Mesendoderm (in vitro differentiated cells): ENCODE results near the gene CAPZB.

Experiments used
- DNase-seq: peaks from one replicate; pipeline ENCODE4 v3.0.0; 2013
- H2AK5ac ChIP-seq: 2 replicates; pipeline ENCODE4 v1.6.1; 2013; ENCODE audit warnings: low read length, inconsistent platforms
- H2BK120ac ChIP-seq: 2 replicates; pipeline ENCODE4 v1.6.1; 2013; ENCODE audit warnings: low read depth, mild to moderate bottlenecking, low read length, moderate library complexity, mixed read lengths
- H2BK15ac ChIP-seq: replicated peaks from 2 replicates; pipeline ENCODE4 v1.6.1; 2013; ENCODE audit warnings: low read depth, mild to moderate bottlenecking, moderate library complexity
- H2BK5ac ChIP-seq: 2 replicates; pipeline ENCODE4 v1.6.1; 2013; ENCODE audit warnings: low read length, inconsistent platforms
- H3K18ac ChIP-seq: 2 replicates; pipeline ENCODE4 v1.6.1; 2013; ENCODE audit warnings: mild to moderate bottlenecking, low read length, mixed read lengths
- H3K23ac ChIP-seq: one replicate; pipeline ENCODE4 v1.6.1; 2013; ENCODE audit warnings: low read length
- H3K27ac ChIP-seq: 2 replicates; pipeline ENCODE4 v1.5.1; 2013; ENCODE audit warnings: low read depth, mild to moderate bottlenecking, inconsistent platforms, low read length, moderate library complexity
- H3K27me3 ChIP-seq: 2 replicates; pipeline ENCODE4 v1.6.1; 2013; ENCODE audit warnings: low read length, control low read depth, mild to moderate bottlenecking, inconsistent platforms; ENCODE audit not compliant: insufficient read depth, poor library complexity
- H3K36me3 ChIP-seq: 2 replicates; pipeline ENCODE4 v1.6.1; 2013; ENCODE audit warnings: low read length, inconsistent platforms; ENCODE audit not compliant: control insufficient read depth, insufficient read depth
- H3K4ac ChIP-seq: one replicate; pipeline ENCODE4 v1.6.1; 2013; ENCODE audit warnings: low read depth, mild to moderate bottlenecking, low read length, moderate library complexity
- H3K4me1 ChIP-seq: 2 replicates; pipeline ENCODE4 v1.6.1; 2013; ENCODE audit warnings: low read depth, low read length, inconsistent platforms; ENCODE audit not compliant: control insufficient read depth
- H3K4me2 ChIP-seq: 2 replicates; pipeline ENCODE4 v1.6.1; 2013; ENCODE audit warnings: low read length
- H3K4me3 ChIP-seq: 2 replicates; pipeline ENCODE4 v1.5.1; 2013; ENCODE audit warnings: mild to moderate bottlenecking, low read length
- H3K56ac ChIP-seq: one replicate; pipeline ENCODE4 v1.6.1; 2013; ENCODE audit warnings: low read length
- H3K79me1 ChIP-seq: 2 replicates; pipeline ENCODE4 v1.6.1; 2013; ENCODE audit warnings: low read length, inconsistent platforms
- H3K79me2 ChIP-seq: 2 replicates; pipeline ENCODE4 v1.6.1; 2013; ENCODE audit warnings: mild to moderate bottlenecking, low read length; ENCODE audit not compliant: control insufficient read depth, insufficient read depth
- H3K9ac ChIP-seq: 2 replicates; pipeline ENCODE4 v1.6.1; 2013; ENCODE audit warnings: low read length, inconsistent platforms
- H4K5ac ChIP-seq: one replicate; pipeline ENCODE4 v1.6.1; 2013; ENCODE audit warnings: low read length
- H4K8ac ChIP-seq: one replicate; pipeline ENCODE4 v1.6.1; 2013; ENCODE audit warnings: low read depth, mild to moderate bottlenecking, control low read depth, low read length, moderate library complexity
- WGBS: extraction: QIAGEN DNeasy Blood & Tissue Kit; methylation state at CpG from one replicate; pipeline ENCODE4 v1.1.7; 2013; ENCODE audit warnings: low lambda C conversion rate, missing lambda C conversion rate; ENCODE audit not compliant: insufficient coverage; ENCODE audit errors: extremely low coverage; 5-methylcytosine and 5-hydroxymethylcytosine counted together

The CAPZB gene

GRCh38 chr1:19397217-19397945 lies 88.0 kb downstream of the CAPZB start:
- Histone ChIP-seq H3K4me1 (peaks cover 3% of the 10 kb centered on the region), H3K4me2 (no peak overlapping the region), H3K27ac (no peak overlapping the region), H3K18ac (no peak overlapping the region), H3K27me3 (no peaks in the 10 kb centered on the region), H3K4ac (no peak overlapping the region), H3K79me1 (peaks cover 40% of the 10 kb centered on the region), H3K9ac (no peak overlapping the region), H3K23ac (no peak overlapping the region), H2BK5ac (no peak overlapping the region), H4K8ac (no peak overlapping the region), H4K5ac (no peak overlapping the region), H2BK120ac (no peak overlapping the region), H2BK15ac (no peak overlapping the region), H2AK5ac (no peak overlapping the region), H3K36me3 (no peaks in the 10 kb centered on the region), H3K56ac (no peak overlapping the region), H3K4me3 (no peak overlapping the region), H3K79me2 (peaks cover 39% of the 10 kb centered on the region)
- DNase-seq = no peak
- WGBS = no CpG with 5 or more reads among the region's 13 CpGs

GRCh38 chr1:19396280-19396679 lies 89.1 kb downstream of the CAPZB start:
- Histone ChIP-seq H3K4ac (no peak overlapping the region), H3K79me2 (peaks cover 39% of the 10 kb centered on the region), H3K56ac (no peak overlapping the region), H4K8ac (no peak overlapping the region), H3K4me2 (no peak overlapping the region), H3K23ac (no peak overlapping the region), H3K36me3 (no peaks in the 10 kb centered on the region), H3K79me1 (peaks cover 42% of the 10 kb centered on the region), H2AK5ac (no peak overlapping the region), H2BK15ac (no peak overlapping the region), H4K5ac (no peak overlapping the region), H3K18ac (no peak overlapping the region), H3K27ac (peak overlapping the region; percentile 13), H3K4me3 (no peak overlapping the region), H3K9ac (no peak overlapping the region), H3K27me3 (no peaks in the 10 kb centered on the region), H3K4me1 (no peaks in the 10 kb centered on the region), H2BK5ac (no peak overlapping the region), H2BK120ac (no peak overlapping the region)
- no CpG with 5 or more reads among the region's 13 CpGs for WGBS
- no peak for DNase-seq

- H3K27ac ChIP-seq = peak overlapping the region; percentile 38
- DNase-seq = peak; percentile 60
Observed at GRCh38 chr1:19395678-19396192, 89.6 kb downstream of the CAPZB start.

GRCh38 chr1:19393046-19393445 lies 92.3 kb downstream of the CAPZB start:
- H4K8ac ChIP-seq = no peak overlapping the region

More at GRCh38 chr1:19395678-19396192, 89.6 kb downstream of the CAPZB start:
- Histone ChIP-seq H3K18ac (no peak overlapping the region), H3K4me3 (no peak overlapping the region), H2BK120ac (no peak overlapping the region), H3K23ac (no peak overlapping the region), H4K8ac (no peak overlapping the region), H3K79me2 (peaks cover 41% of the 10 kb centered on the region), H3K9ac (no peak overlapping the region), H2AK5ac (no peak overlapping the region), H3K56ac (no peak overlapping the region), H3K36me3 (no peaks in the 10 kb centered on the region), H3K4me2 (no peak overlapping the region), H2BK5ac (no peak overlapping the region), H2BK15ac (no peak overlapping the region), H3K4ac (no peak overlapping the region), H3K79me1 (peaks cover 43% of the 10 kb centered on the region), H3K27me3 (no peaks in the 10 kb centered on the region), H3K4me1 (no peaks in the 10 kb centered on the region), H4K5ac (no peak overlapping the region)
- WGBS = no CpG with 5 or more reads among the region's 16 CpGs

GRCh38 chr1:19392221-19392620 lies 93.1 kb downstream of the CAPZB start:
- Histone ChIP-seq H3K4me3 (no peak overlapping the region), H3K79me2 (peaks cover 41% of the 10 kb centered on the region), H3K4ac (no peak overlapping the region), H2BK120ac (no peak overlapping the region), H3K56ac (no peak overlapping the region), H2AK5ac (no peak overlapping the region), H2BK5ac (no peak overlapping the region), H3K9ac (no peak overlapping the region), H3K4me1 (no peaks in the 10 kb centered on the region), H3K27me3 (no peaks in the 10 kb centered on the region), H3K79me1 (peaks cover 54% of the 10 kb centered on the region), H3K36me3 (no peaks in the 10 kb centered on the region), H4K5ac (no peak overlapping the region), H4K8ac (no peak overlapping the region), H3K23ac (no peak overlapping the region), H3K27ac (no peak overlapping the region), H2BK15ac (no peak overlapping the region), H3K4me2 (no peak overlapping the region), H3K18ac (no peak overlapping the region)
- WGBS = no CpG with 5 or more reads among the region's 9 CpGs
- no peak for DNase-seq

More at GRCh38 chr1:19393046-19393445, 92.3 kb downstream of the CAPZB start:
- Histone ChIP-seq H3K9ac (no peak overlapping the region), H2BK120ac (no peak overlapping the region), H3K27me3 (no peaks in the 10 kb centered on the region), H3K4me3 (no peak overlapping the region), H3K4me1 (no peaks in the 10 kb centered on the region), H4K5ac (no peak overlapping the region), H3K27ac (no peak overlapping the region), H2BK15ac (no peak overlapping the region), H2BK5ac (no peak overlapping the region), H3K4ac (no peak overlapping the region), H3K36me3 (no peaks in the 10 kb centered on the region), H3K23ac (no peak overlapping the region), H2AK5ac (no peak overlapping the region), H3K79me1 (peaks cover 54% of the 10 kb centered on the region), H3K4me2 (no peak overlapping the region), H3K18ac (no peak overlapping the region), H3K56ac (no peak overlapping the region), H3K79me2 (peaks cover 45% of the 10 kb centered on the region)
- no CpG with 5 or more reads among the region's 14 CpGs for WGBS
- DNase-seq = no peak
